Esophagus muscularis mucosa (tissue), 4 donors: ENCODE measurements around the gene AJM1. TPM values are rescaled to one million over a fixed set of nuclear protein-coding genes. Genes with fewer than 3 reads are reported as not detected.
"Not testable (repeated sequence)": the region's sequence is repeated elsewhere in the genome, so short reads cannot be mapped to it uniquely, and the experiment has no call there.

Source experiments
- DNase-seq: peaks from one replicate; pipeline ENCODE4 v3.0.0-alpha.2; 2017; ENCODE audit errors: extremely low spot score
- H3K27ac ChIP-seq, 4 donors: fragments of 200-600 bp; sonication (generic); replicated peaks in 1 of 4; 1 replicate in 3 of 4; 2 replicates in 1 of 4; pipeline ENCODE4 v1.5.1; 2016 to 2019; ENCODE audit warnings: mild to moderate bottlenecking in 1 of 4
- H3K27me3 ChIP-seq, 4 donors: fragments of 200-600 bp; sonication (generic); one replicate each; pipeline versions ENCODE4 v1.5.1 to v1.6.0; 2016 to 2019
- H3K36me3 ChIP-seq, 4 donors: fragments of 200-600 bp; sonication (generic); one replicate each; pipeline ENCODE4 v1.5.1; 2016 to 2019
- H3K4me1 ChIP-seq, 4 donors: fragments of 200-600 bp; sonication (generic); one replicate each; pipeline ENCODE4 v1.5.1; 2016 to 2019
- H3K4me3 ChIP-seq, 4 donors: fragments of 200-600 bp; sonication (generic); 1 replicate in 2 of 4; 2 replicates in 2 of 4; pipeline ENCODE4 v1.5.1; 2016 to 2019; ENCODE audit warnings: mild to moderate bottlenecking in 4 of 4, moderate library complexity in 1 of 4
- H3K9me3 ChIP-seq, 4 donors: fragments of 200-600 bp; sonication (generic); 1 replicate in 3 of 4; 2 replicates in 1 of 4; pipeline ENCODE4 v1.5.1; 2016 to 2019
- EP300 ChIP-seq: sonication (generic); formaldehyde crosslinking; IDR thresholded peaks from one replicate; pipeline ENCODE4 v1.6.1; 2017; ENCODE audit warnings: antibody characterized with exemption
- POLR2A ChIP-seq: fragments of 450-650 bp; IDR thresholded peaks from one replicate; pipeline ENCODE4 v1.6.1; 2017; ENCODE audit warnings: antibody characterized with exemption, moderate library complexity, mild to moderate bottlenecking, low read depth
- POLR2AphosphoS5 ChIP-seq, 2 donors: sonication (generic); formaldehyde crosslinking; IDR thresholded peaks; one replicate each; pipeline ENCODE4 v1.6.1; 2017; ENCODE audit warnings: antibody characterized with exemption in 2 of 2
- WGBS: methylation state at CpG from one replicate; pipeline ENCODE4 v1.1.5; 2018; 5-methylcytosine and 5-hydroxymethylcytosine counted together
- intact Hi-C: fragments of 100-400 bp; cut with DNase I; formaldehyde crosslinking; loops from one replicate; pipeline ENCODE4 v1.15.1; 2023
- total RNA-seq, 4 donors: library from RNA; depleted of rRNA; stranded (reverse); fragments of >200 nt; gene quantifications; one replicate each; pipeline versions ENCODE4 v1.1.0 to v1.2.1, GENCODE V29; 2016
- TF ChIP-seq, protein P1 (sequence below), 3 experiments: fragments of 200-600 bp in 2 of 3; fragments of 450-650 bp in 1 of 3; sonication (generic) in 2 of 3; IDR thresholded peaks; one replicate each; pipeline ENCODE4 v1.5.1; 2017 to 2019; ENCODE audit warnings: antibody characterized with exemption in 3 of 3, mild to moderate bottlenecking in 2 of 3, moderate library complexity in 1 of 3

Gene AJM1
- total RNA-seq, 4 donors from 2014 or later = 3.3 to 14.0 (median 11.4) TPM

DNA sequence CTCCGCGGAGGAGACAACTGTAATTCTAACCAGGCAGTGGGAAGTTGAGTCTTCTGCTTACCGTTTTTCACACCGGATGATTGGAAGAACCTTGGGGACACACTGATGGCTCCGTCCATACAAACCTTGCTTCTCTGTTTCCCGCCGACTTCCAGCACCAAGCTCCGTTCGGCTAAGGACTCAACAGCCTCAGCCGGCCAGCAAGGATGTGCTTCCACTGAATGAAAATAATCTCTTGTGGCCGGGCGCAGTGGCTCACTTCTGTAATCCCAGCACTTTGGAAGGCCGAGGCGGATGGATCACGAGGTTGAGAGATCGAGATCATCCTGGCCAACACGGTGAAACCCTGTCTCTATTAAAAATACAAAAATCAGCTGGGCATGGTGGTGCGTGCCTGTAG lies 25.6 kb downstream of the AJM1 start:
- intact Hi-C loops = no loop called here
- no peak overlapping the region for H3K4me3 ChIP-seq
- DNase-seq = no peak
- TF ChIP-seq, protein P1, sequence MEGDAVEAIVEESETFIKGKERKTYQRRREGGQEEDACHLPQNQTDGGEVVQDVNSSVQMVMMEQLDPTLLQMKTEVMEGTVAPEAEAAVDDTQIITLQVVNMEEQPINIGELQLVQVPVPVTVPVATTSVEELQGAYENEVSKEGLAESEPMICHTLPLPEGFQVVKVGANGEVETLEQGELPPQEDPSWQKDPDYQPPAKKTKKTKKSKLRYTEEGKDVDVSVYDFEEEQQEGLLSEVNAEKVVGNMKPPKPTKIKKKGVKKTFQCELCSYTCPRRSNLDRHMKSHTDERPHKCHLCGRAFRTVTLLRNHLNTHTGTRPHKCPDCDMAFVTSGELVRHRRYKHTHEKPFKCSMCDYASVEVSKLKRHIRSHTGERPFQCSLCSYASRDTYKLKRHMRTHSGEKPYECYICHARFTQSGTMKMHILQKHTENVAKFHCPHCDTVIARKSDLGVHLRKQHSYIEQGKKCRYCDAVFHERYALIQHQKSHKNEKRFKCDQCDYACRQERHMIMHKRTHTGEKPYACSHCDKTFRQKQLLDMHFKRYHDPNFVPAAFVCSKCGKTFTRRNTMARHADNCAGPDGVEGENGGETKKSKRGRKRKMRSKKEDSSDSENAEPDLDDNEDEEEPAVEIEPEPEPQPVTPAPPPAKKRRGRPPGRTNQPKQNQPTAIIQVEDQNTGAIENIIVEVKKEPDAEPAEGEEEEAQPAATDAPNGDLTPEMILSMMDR (IDR thresholded peaks at IDR 0.05) = no peak
- TF ChIP-seq EP300 = no peak
- no peak for TF ChIP-seq POLR2A
- TF ChIP-seq POLR2AphosphoS5 (IDR thresholded peaks at IDR 0.05) = no peak
- H3K4me1 ChIP-seq = peaks cover 24 to 37% (median 27%) of the 10 kb centered on the region in 4 donors
- H3K36me3 ChIP-seq = peaks cover 10 to 11% (median 10%) of the 10 kb centered on the region in 4 donors
- no peaks in the 10 kb centered on the region for H3K27me3 ChIP-seq
- H3K9me3 ChIP-seq = no peaks in the 10 kb centered on the region
- WGBS = 97% methylated on average over 18 of the region's 18 CpGs
- no peak overlapping the region for H3K27ac ChIP-seq

DNA sequence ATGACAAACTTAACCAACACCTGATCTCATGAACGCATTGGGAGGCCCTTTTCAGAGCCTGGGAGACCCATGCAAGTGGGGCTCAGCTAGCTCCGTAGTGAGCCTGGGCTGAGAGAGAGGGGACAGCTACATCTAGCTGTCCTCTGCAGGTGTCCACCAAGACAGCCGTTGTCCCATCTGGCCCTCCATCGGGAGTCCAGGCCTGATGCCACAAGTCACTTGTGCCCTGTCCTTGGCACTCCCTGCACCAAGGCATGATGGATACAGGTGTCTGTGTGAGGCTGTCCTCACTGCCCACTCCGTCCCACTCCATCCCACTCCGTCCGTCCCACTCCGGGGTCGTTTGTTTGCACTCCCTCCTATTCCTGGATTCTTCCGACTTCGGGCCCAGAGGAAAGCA lies 26.4 kb downstream of the AJM1 start:
- Histone ChIP-seq H3K9me3 (no peaks in the 10 kb centered on the region), H3K27me3 (no peaks in the 10 kb centered on the region), H3K4me1 (peaks cover 22 to 35% (median 27%) of the 10 kb centered on the region in 4 donors), H3K4me3 (no peak overlapping the region), H3K27ac (no peak overlapping the region), H3K36me3 (peaks cover 3 to 4% (median 3%) of the 10 kb centered on the region in 4 donors)
- no peak for DNase-seq
- intact Hi-C loops = no loop called here
- WGBS = 96% methylated on average over 9 of the region's 11 CpGs
- TF ChIP-seq POLR2A (no peak), POLR2AphosphoS5 (IDR thresholded peaks at IDR 0.05) (no peak), EP300 (no peak)
- TF ChIP-seq, protein P1 (IDR thresholded peaks at IDR 0.05) = no peak

DNA sequence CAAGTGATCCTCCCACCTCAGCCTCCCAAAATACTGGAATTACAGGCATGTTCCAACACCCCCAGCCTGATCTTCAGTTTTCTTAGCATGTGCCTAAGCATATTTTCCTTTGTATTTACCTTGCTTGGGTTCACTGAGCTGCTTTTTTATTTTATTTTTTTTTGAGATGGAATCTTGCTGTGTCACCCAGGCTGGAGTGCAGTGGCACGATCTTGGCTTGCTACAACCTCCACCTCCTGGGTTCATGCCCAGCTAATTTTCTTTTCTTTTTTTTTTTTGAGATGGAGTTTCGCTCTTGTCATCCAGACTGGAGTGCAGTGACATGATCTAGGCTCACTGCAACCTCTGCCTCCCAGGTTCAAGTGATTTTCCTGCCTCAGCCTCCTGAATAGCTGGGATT lies 27.3 kb downstream of the AJM1 start:
- peaks cover 13 to 25% (median 18%) of the 10 kb centered on the region in 4 donors for H3K4me1 ChIP-seq
- H3K36me3 ChIP-seq, H3K27ac ChIP-seq, H3K27me3 ChIP-seq, intact Hi-C loops, DNase-seq, H3K4me3 ChIP-seq, H3K9me3 ChIP-seq: not testable (repeated sequence)
- 92% methylated on average over 2 of the region's 2 CpGs for WGBS

DNA sequence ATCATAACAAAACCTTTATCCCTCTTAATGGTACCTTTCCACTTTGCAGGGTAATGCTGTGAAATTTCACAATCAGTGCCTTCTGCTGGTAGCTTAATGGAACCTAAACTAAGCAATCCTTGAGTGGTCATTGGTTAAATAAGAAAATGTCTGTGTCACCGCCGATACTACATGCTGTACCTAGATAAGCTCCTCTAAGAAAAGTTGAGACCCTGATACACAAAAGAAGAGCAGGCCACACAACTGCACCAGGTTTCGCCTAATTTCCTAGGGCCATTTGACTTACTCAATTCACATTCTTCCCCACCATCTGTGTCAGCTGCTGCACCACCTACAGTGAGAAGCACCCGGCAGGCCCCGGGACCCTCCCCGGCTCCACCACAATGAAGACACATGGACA lies 32.9 kb downstream of the AJM1 start:
- H3K4me1 ChIP-seq = no peaks in the 10 kb centered on the region
- TF ChIP-seq EP300 (no peak), POLR2A (no peak), POLR2AphosphoS5 (IDR thresholded peaks at IDR 0.05) (no peak)
- TF ChIP-seq, protein P1 (IDR thresholded peaks at IDR 0.05) = no peak
- no peaks in the 10 kb centered on the region for H3K9me3 ChIP-seq
- H3K27me3 ChIP-seq = no peaks in the 10 kb centered on the region
- DNase-seq = no peak
- H3K27ac ChIP-seq = no peak overlapping the region
- no peaks in the 10 kb centered on the region for H3K36me3 ChIP-seq
- WGBS = 96% methylated on average over 6 of the region's 6 CpGs
- intact Hi-C loops = no loop called here
- no peak overlapping the region for H3K4me3 ChIP-seq

DNA sequence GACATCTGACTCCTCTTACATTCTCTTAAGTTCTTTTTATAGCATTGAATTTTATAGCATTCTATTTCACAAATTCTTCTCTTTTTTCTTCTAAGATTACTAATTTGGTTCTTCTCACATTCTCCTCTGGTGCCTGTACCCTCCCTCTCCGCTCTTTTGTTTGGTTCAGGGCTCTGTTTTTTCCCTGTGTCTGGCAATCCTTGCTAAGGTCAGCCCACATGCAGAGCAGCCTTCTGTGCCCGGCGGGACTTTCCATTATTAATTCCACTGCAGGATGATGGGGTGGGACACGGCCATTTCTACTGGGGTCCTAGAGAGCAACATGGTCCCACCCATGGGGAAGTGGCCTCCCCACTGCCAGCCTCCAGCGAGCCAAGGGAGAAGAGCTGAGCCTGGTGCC lies 34.2 kb downstream of the AJM1 start:
- 87% methylated on average over 5 of the region's 5 CpGs for WGBS
- H3K9me3 ChIP-seq = no peaks in the 10 kb centered on the region
- no peak overlapping the region for H3K4me3 ChIP-seq
- H3K27ac ChIP-seq = no peak overlapping the region
- H3K36me3 ChIP-seq = no peaks in the 10 kb centered on the region
- DNase-seq = no peak
- intact Hi-C loops = no loop called here
- TF ChIP-seq EP300 (no peak), POLR2AphosphoS5 (IDR thresholded peaks at IDR 0.05) (no peak), POLR2A (no peak)
- TF ChIP-seq, protein P1 (IDR thresholded peaks at IDR 0.05) = no peak
- peaks cover under 1 to 4% (median 2%) of the 10 kb centered on the region in 4 donors for H3K4me1 ChIP-seq
- peaks cover 0 to 4% (median 0%) of the 10 kb centered on the region in 4 donors for H3K27me3 ChIP-seq
